Measurements from ENCODE around the gene PTPN4. TPM values are rescaled to one million over a fixed set of nuclear protein-coding genes. Genes with fewer than 3 reads are reported as not detected.
A peak's percentile ranks its signal among the peaks of the same experiment; 100 is the strongest.

The PTPN4 gene
- total and polyA plus RNA-seq, 11 donors, result 3.6 to 49.0 (median 43.0) TPM

DNA sequence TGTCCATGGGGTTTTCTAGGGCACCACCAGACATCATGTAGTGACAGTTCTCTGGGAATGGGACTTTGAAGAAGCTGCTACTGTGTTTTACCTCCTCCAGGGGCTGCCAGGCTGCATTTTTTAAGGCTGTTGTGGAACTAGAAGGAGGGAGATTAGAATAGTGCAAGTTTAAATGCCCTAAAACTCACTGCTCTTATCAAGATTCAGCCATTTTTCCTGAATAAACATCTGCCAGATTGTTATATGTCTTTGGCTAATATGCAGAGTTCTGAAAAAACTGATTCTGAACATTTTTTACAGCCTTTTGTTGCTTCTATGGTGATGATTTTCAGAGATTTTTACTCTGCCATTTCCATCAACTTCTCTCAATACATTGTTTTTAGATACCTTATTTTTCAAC, 244.5 kb downstream of the PTPN4 start:
- H3K36me3 ChIP-seq, result no peaks in the 10 kb centered on the region
- TF ChIP-seq, protein P1, sequence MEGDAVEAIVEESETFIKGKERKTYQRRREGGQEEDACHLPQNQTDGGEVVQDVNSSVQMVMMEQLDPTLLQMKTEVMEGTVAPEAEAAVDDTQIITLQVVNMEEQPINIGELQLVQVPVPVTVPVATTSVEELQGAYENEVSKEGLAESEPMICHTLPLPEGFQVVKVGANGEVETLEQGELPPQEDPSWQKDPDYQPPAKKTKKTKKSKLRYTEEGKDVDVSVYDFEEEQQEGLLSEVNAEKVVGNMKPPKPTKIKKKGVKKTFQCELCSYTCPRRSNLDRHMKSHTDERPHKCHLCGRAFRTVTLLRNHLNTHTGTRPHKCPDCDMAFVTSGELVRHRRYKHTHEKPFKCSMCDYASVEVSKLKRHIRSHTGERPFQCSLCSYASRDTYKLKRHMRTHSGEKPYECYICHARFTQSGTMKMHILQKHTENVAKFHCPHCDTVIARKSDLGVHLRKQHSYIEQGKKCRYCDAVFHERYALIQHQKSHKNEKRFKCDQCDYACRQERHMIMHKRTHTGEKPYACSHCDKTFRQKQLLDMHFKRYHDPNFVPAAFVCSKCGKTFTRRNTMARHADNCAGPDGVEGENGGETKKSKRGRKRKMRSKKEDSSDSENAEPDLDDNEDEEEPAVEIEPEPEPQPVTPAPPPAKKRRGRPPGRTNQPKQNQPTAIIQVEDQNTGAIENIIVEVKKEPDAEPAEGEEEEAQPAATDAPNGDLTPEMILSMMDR (IDR thresholded peaks at IDR 0.05), result no peak
- no peak for TF ChIP-seq POLR2A (IDR thresholded peaks at IDR 0.05)
- H3K27me3 ChIP-seq, result no peaks in the 10 kb centered on the region
- ATAC-seq, result no peak
- no peak overlapping the region for H3K27ac ChIP-seq
- intact Hi-C loops (cut with DNase I), result no loop called here
- no peak overlapping the region for H3K4me3 ChIP-seq
- no peaks in the 10 kb centered on the region for H3K4me1 ChIP-seq
- DNase-seq, result no peak
- peaks cover 0 to 3% (median 0%) of the 10 kb centered on the region in 12 donors for H3K9me3 ChIP-seq

- TF ChIP-seq POLR2A (IDR thresholded peaks at IDR 0.05), result no peak
- TF ChIP-seq, protein P1 (IDR thresholded peaks at IDR 0.05), result no peak
- WGBS, 4 donors, result 92 to 94% (median 93%) methylated on average over 11 of the region's 11 CpGs
- Histone ChIP-seq H3K4me3 (no peak overlapping the region), H3K36me3 (no peaks in the 10 kb centered on the region), H3K4me1 (no peaks in the 10 kb centered on the region), H3K27ac (no peak overlapping the region), H3K27me3 (no peaks in the 10 kb centered on the region), H3K9me3 (peaks cover 0 to 3% (median 0%) of the 10 kb centered on the region in 12 donors)
- DNase-seq, result no peak
- no peak for ATAC-seq
- intact Hi-C loops (cut with DNase I), result no loop called here
Observed at GRCh38 chr2:120005834-120006521, 246.3 kb downstream of the PTPN4 start.

GRCh38 chr2:120007851-120008250, 248.1 kb downstream of the PTPN4 start:
- TF ChIP-seq POLR2A (IDR thresholded peaks at IDR 0.05), result no peak
- TF ChIP-seq, protein P1 (IDR thresholded peaks at IDR 0.05), result no peak
- no peaks in the 10 kb centered on the region for H3K36me3 ChIP-seq
- H3K9me3 ChIP-seq, result no peaks in the 10 kb centered on the region
- intact Hi-C loops (cut with DNase I), result no loop called here
- H3K4me3 ChIP-seq, result no peak overlapping the region
- peaks cover 0 to 7% (median 6%) of the 10 kb centered on the region in 12 donors for H3K4me1 ChIP-seq
- H3K27ac ChIP-seq, result no peak overlapping the region
- no peaks in the 10 kb centered on the region for H3K27me3 ChIP-seq
- no peak for DNase-seq
- 93 to 95% (median 94%) methylated on average over 4 of the region's 4 CpGs for WGBS, 4 donors
- no peak for ATAC-seq

GRCh38 chr2:120012363-120012762, 252.6 kb downstream of the PTPN4 start:
- intact Hi-C loops (cut with DNase I), result loop anchor here in 2 of 10 donors (5.0 kb wide), 2 partner anchors 95 to 165 kb away; no protein-coding TSS in a partner anchor
- no peak for TF ChIP-seq POLR2A (IDR thresholded peaks at IDR 0.05)
- TF ChIP-seq, protein P1 (IDR thresholded peaks at IDR 0.05), result no peak
- Histone ChIP-seq H3K9me3 (no peaks in the 10 kb centered on the region), H3K27me3 (no peaks in the 10 kb centered on the region), H3K4me3 (peak overlapping the region; percentile 73 to 100 (median 94)), H3K4me1 (peaks cover 0 to 25% (median 14%) of the 10 kb centered on the region in 12 donors), H3K36me3 (no peaks in the 10 kb centered on the region), H3K27ac (peak overlapping the region in 9 of 12 donors; percentile 2 to 95 (median 83))
- 28 to 31% (median 30%) methylated on average over 8 of the region's 8 CpGs for WGBS, 4 donors
- DNase-seq, result no peak
- ATAC-seq, result no peak
